Measurements from ENCODE around the gene ERN1. TPM values are rescaled to one million over a fixed set of nuclear protein-coding genes. Genes with fewer than 3 reads are reported as not detected.

Gene ERN1
- total RNA-seq, 4 donors from 2014 or later: 7.8 to 29.2 (median 12.8) TPM

DNA sequence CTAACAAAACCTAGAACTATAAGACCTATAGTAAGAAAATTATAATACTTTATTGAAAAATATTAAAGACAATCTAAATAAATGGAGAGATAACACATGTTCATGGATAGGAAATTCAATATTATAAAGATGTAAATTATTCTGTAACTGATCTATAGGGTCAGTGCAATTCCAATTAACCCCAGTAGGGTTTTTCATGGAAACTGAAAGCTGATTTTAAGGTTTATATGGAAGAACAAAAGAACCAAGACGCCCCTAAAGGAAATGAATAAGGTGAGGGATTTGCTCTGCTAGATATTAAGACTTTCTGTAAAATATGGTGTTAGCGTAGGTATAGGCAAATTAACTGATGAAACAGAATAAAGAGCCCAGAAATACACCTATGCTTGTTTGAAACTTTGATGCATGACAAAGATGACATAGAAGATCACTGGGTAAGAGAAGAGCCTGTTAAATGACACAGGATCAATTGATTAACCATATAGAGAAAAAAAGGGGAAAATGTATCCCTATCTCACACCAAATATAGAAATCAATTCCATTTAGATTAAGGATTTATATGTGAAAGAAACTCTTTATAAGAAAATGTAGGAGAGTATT is 112.5 kb downstream of the ERN1 start:
- no peak for DNase-seq
- no peak overlapping the region for H3K4me3 ChIP-seq
- in situ Hi-C loops (cut with MboI; ENCODE audit: low pct_ligation_motif_present in 1 of 4, low pct_unique_long_range_greater_than_20kb in 1 of 4, low sequenced_read_pairs in 3 of 4) (loop anchor here in 1 of 4 donors (25.0 kb wide), 1 partner anchor 105 kb away; the partner anchor contains the start of genes CSHL1 and GH1), intact Hi-C loops (cut with DNase I; ENCODE audit: low total_unique reads) (no loop called here)
- H3K4me1 ChIP-seq: peaks cover 0 to 18% (median 0%) of the 10 kb centered on the region in 4 donors
- no peaks in the 10 kb centered on the region for H3K36me3 ChIP-seq
- TF ChIP-seq EP300 (IDR thresholded peaks at IDR 0.05; ENCODE audit: low read depth) (no peak), POLR2AphosphoS5 (IDR thresholded peaks at IDR 0.05) (no peak), POLR2A (IDR thresholded peaks at IDR 0.05) (no peak), CTCF (IDR thresholded peaks at IDR 0.05) (peak in 2 of 5 experiments; percentile 31 to 36)
- peak overlapping the region in 3 of 4 donors; percentile 6 to 64 (median 36) for H3K27ac ChIP-seq
- H3K9me3 ChIP-seq: no peaks in the 10 kb centered on the region
- WGBS, 2 donors (ENCODE audit: low coverage in 1 of 2): 82 to 94% methylated on average over 2 of the region's 2 CpGs
- H3K27me3 ChIP-seq: no peaks in the 10 kb centered on the region

DNA sequence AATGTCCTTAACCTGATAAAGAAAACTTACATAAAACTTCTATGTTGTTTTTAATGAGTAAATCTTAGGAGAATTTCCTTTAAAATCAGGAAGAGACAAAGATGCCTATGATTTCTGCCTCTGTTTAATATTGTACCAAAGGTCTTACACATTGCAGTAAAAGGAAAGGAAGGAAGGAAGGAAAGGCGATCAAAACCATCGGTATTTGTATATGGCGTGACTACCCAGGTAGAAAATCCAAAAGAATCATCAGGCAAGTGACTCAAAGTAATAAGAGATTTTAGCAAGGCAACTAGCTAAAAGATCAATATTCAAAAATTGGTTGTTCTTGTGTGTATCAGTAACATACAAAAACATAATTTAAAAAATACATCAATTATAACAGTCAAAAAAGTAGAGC is 113.0 kb downstream of the ERN1 start:
- Histone ChIP-seq H3K36me3 (no peaks in the 10 kb centered on the region), H3K27me3 (no peaks in the 10 kb centered on the region), H3K4me1 (peaks cover 0 to 18% (median 0%) of the 10 kb centered on the region in 4 donors), H3K27ac (peak overlapping the region; percentile 30 to 64 (median 45)), H3K9me3 (no peaks in the 10 kb centered on the region), H3K4me3 (no peak overlapping the region)
- in situ Hi-C loops (cut with MboI; ENCODE audit: low pct_ligation_motif_present in 1 of 4, low pct_unique_long_range_greater_than_20kb in 1 of 4, low sequenced_read_pairs in 3 of 4): loop anchor here in 1 of 4 donors (25.0 kb wide), 1 partner anchor 105 kb away; the partner anchor contains the start of genes CSHL1 and GH1
- WGBS, 2 donors (ENCODE audit: low coverage in 1 of 2): 68 to 76% methylated on average over 3 of the region's 3 CpGs
- TF ChIP-seq EP300 (IDR thresholded peaks at IDR 0.05; ENCODE audit: low read depth): no peak
- no peak for TF ChIP-seq CTCF (IDR thresholded peaks at IDR 0.05)
- TF ChIP-seq POLR2A (IDR thresholded peaks at IDR 0.05): no peak
- TF ChIP-seq POLR2AphosphoS5 (IDR thresholded peaks at IDR 0.05): no peak
- no peak for DNase-seq
- intact Hi-C loops (cut with DNase I; ENCODE audit: low total_unique reads): no loop called here

GRCh38 chr17:64016231-64016784 is 113.6 kb downstream of the ERN1 start:
- peaks cover 0 to 18% (median 0%) of the 10 kb centered on the region in 4 donors for H3K4me1 ChIP-seq
- TF ChIP-seq POLR2A (IDR thresholded peaks at IDR 0.05) (no peak), POLR2AphosphoS5 (IDR thresholded peaks at IDR 0.05) (no peak), CTCF (IDR thresholded peaks at IDR 0.05) (no peak), EP300 (IDR thresholded peaks at IDR 0.05; ENCODE audit: low read depth) (no peak)
- no peaks in the 10 kb centered on the region for H3K9me3 ChIP-seq
- no peak for DNase-seq
- H3K27ac ChIP-seq: peak overlapping the region; percentile 30 to 64 (median 45)
- intact Hi-C loops (cut with DNase I; ENCODE audit: low total_unique reads): no loop called here
- WGBS, 2 donors (ENCODE audit: low coverage in 1 of 2): 60 to 63% methylated on average over 2 to 5 of the region's 5 CpGs
- in situ Hi-C loops (cut with MboI; ENCODE audit: low pct_ligation_motif_present in 1 of 4, low pct_unique_long_range_greater_than_20kb in 1 of 4, low sequenced_read_pairs in 3 of 4): loop anchor here in 1 of 4 donors (25.0 kb wide), 1 partner anchor 104 kb away; the partner anchor contains the start of genes CSHL1 and GH1
- no peak overlapping the region for H3K4me3 ChIP-seq
- no peaks in the 10 kb centered on the region for H3K36me3 ChIP-seq
- no peaks in the 10 kb centered on the region for H3K27me3 ChIP-seq

DNA sequence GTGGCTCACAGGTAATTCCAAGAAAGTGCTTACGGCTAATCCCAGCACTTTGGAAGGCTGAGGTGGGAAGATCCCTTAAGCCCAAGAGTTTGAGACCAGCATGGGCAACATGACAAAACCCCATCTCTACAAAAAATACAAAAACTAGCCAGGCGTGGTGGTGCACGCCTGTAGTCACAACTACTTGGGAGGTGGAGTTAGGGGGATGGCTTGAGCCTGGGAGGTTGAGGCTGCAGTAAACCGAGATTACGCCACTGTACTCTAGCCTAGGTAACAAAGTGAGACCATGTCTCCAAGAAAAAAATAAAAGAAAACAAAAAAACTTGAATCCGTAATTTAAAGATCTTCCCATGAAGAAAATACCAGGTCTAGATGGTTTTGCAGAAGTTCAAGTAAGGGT is 114.5 kb downstream of the ERN1 start:
- Histone ChIP-seq H3K27ac (peak overlapping the region; percentile 13 to 64 (median 32)), H3K4me3 (no peak overlapping the region), H3K4me1 (peaks cover 0 to 13% (median 0%) of the 10 kb centered on the region in 4 donors), H3K36me3 (no peaks in the 10 kb centered on the region), H3K9me3 (no peaks in the 10 kb centered on the region), H3K27me3 (no peaks in the 10 kb centered on the region)
- in situ Hi-C loops (cut with MboI; ENCODE audit: low pct_ligation_motif_present in 1 of 4, low pct_unique_long_range_greater_than_20kb in 1 of 4, low sequenced_read_pairs in 3 of 4): loop anchor here in 1 of 4 donors (25.0 kb wide), 1 partner anchor 103 kb away; the partner anchor contains the start of genes CSHL1 and GH1
- DNase-seq: no peak
- WGBS, 2 donors (ENCODE audit: low coverage in 1 of 2): 92 to 100% methylated on average over 4 to 6 of the region's 6 CpGs
- TF ChIP-seq CTCF (IDR thresholded peaks at IDR 0.05) (no peak), POLR2A (IDR thresholded peaks at IDR 0.05) (no peak), EP300 (IDR thresholded peaks at IDR 0.05; ENCODE audit: low read depth) (no peak), POLR2AphosphoS5 (IDR thresholded peaks at IDR 0.05) (no peak)
- intact Hi-C loops (cut with DNase I; ENCODE audit: low total_unique reads): no loop called here
